ENCODE measurements around the gene CYSTM1.

DNA sequence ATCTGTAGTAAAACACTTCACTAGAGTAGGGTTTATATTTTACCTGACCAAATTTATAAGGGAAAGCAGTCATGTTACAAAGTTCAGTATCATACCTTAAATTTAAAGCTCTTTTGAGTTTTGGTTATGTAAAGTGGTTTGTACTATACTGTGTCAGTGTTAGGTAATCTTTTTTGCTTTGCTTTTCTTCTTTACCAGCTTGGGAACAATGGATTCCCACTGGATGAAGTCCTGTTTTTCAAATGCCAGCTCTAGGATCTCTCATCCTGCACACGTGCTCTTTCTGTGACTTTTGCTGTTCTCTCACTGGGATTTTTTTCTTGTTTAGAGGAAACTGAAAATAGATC, 15.9 kb downstream of the CYSTM1 start:
- TF ChIP-seq NR3C1 (IDR thresholded peaks at IDR 0.05) (no peak), POLR2A (IDR thresholded peaks at IDR 0.05; ENCODE audit: low read length) (no peak), CHD4 (IDR thresholded peaks at IDR 0.05; ENCODE audit: borderline replicate concordance) (no peak), CTCF (IDR thresholded peaks at IDR 0.05) (no peak), MYC (IDR thresholded peaks at IDR 0.05; ENCODE audit: borderline replicate concordance, low read length) (no peak), CEBPB (IDR thresholded peaks at IDR 0.05) (no peak)

All from A549 (cell line).